MM.1S (cell line): ENCODE data around the gene KCNMB2.

Experiments used
- DNase-seq: peaks from one replicate; pipeline ENCODE4 v3.0.0-alpha.2; 2015
- H2AFZ ChIP-seq: fragments of 300-600 bp; sonication (generic); 2 replicates; pipeline ENCODE4 v1.6.0; 2016; ENCODE audit warnings: antibody characterized with exemption, low read length
- H3F3A ChIP-seq: fragments of 300-600 bp; sonication (generic); 2 replicates; pipeline ENCODE4 v1.6.1; 2016; ENCODE audit warnings: mild to moderate bottlenecking, antibody characterized with exemption, low read length, moderate library complexity, mixed read lengths; ENCODE audit not compliant: insufficient read depth
- H3K27ac ChIP-seq: fragments of 300-600 bp; sonication (generic); 2 replicates; pipeline ENCODE4 v1.5.1; 2016; ENCODE audit warnings: mild to moderate bottlenecking, low read length
- H3K27me3 ChIP-seq: fragments of 300-600 bp; sonication (generic); replicated peaks from 2 replicates; pipeline ENCODE4 v1.6.0; 2016; ENCODE audit warnings: low read length; ENCODE audit not compliant: insufficient read depth
- H3K36me3 ChIP-seq: fragments of 300-600 bp; sonication (generic); replicated peaks from 2 replicates; pipeline ENCODE4 v1.6.1; 2016; ENCODE audit warnings: mild to moderate bottlenecking, low read length, mixed read lengths; ENCODE audit not compliant: insufficient read depth
- H3K4me1 ChIP-seq: fragments of 300-600 bp; sonication (generic); 2 replicates; pipeline ENCODE4 v1.6.1; 2016; ENCODE audit warnings: low read length, mixed read lengths
- H3K4me2 ChIP-seq: fragments of 300-600 bp; sonication (generic); 2 replicates; pipeline ENCODE4 v1.6.0; 2016; ENCODE audit warnings: low read depth, low read length
- H3K4me3 ChIP-seq: fragments of 300-600 bp; sonication (generic); 2 replicates; pipeline ENCODE4 v1.5.1; 2016; ENCODE audit warnings: low read length, mixed read lengths
- H3K79me2 ChIP-seq: fragments of 300-600 bp; sonication (generic); 2 replicates; pipeline ENCODE4 v1.6.1; 2016; ENCODE audit warnings: mixed run types, low read length, mixed read lengths
- H3K9ac ChIP-seq: fragments of 300-600 bp; sonication (generic); 2 replicates; pipeline ENCODE4 v1.6.1; 2016; ENCODE audit warnings: low read length, mixed read lengths
- H3K9me2 ChIP-seq: fragments of 300-600 bp; sonication (generic); replicated peaks from 2 replicates; pipeline ENCODE4 v1.6.1; 2016; ENCODE audit warnings: mild to moderate bottlenecking, low read length, mixed read lengths; ENCODE audit not compliant: insufficient read depth
- H3K9me3 ChIP-seq: fragments of 300-600 bp; sonication (generic); replicated peaks from 2 replicates; pipeline ENCODE4 v1.6.1; 2016; ENCODE audit warnings: mild to moderate bottlenecking, low read length, mixed read lengths; ENCODE audit not compliant: insufficient read depth
- H4K20me1 ChIP-seq: fragments of 300-600 bp; sonication (generic); 2 replicates; pipeline ENCODE4 v1.6.1; 2016; ENCODE audit warnings: mild to moderate bottlenecking, low read length, moderate library complexity, mixed read lengths; ENCODE audit not compliant: insufficient read depth
- CTCF ChIP-seq: fragments of 300-600 bp; sonication (generic); IDR thresholded peaks from 2 replicates; pipeline ENCODE4 v1.5.1; 2016; ENCODE audit warnings: antibody characterized with exemption, low read length, mixed read lengths
- EZH2 ChIP-seq: fragments of 300-600 bp; sonication (generic); optimal IDR thresholded peaks from 2 replicates; pipeline ENCODE3; 2017; ENCODE audit warnings: low read depth, mild to moderate bottlenecking, antibody characterized with exemption, low read length, mixed read lengths
- EZH2phosphoT487 ChIP-seq: fragments of 300-600 bp; sonication (generic); IDR thresholded peaks from 2 replicates; pipeline ENCODE4 v1.6.1; 2018; ENCODE audit warnings: antibody characterized with exemption, low read length

The KCNMB2 gene

GRCh38 chr3:178527981-178528380, 8.3 kb upstream of the KCNMB2 start:
- no peaks in the 10 kb centered on the region for H3K9me3 ChIP-seq
- H3K36me3 ChIP-seq: no peaks in the 10 kb centered on the region
- no peak overlapping the region for H2AFZ ChIP-seq
- H4K20me1 ChIP-seq: no peaks in the 10 kb centered on the region
- H3K79me2 ChIP-seq: no peaks in the 10 kb centered on the region
- no peaks in the 10 kb centered on the region for H3F3A ChIP-seq
- no peak overlapping the region for H3K27ac ChIP-seq
- DNase-seq: no peak
- no peaks in the 10 kb centered on the region for H3K27me3 ChIP-seq
- no peak overlapping the region for H3K4me3 ChIP-seq
- H3K4me2 ChIP-seq: no peak overlapping the region
- H3K4me1 ChIP-seq: peaks cover 6% of the 10 kb centered on the region
- H3K9me2 ChIP-seq: no peaks in the 10 kb centered on the region
- TF ChIP-seq CTCF (no peak), EZH2 (no peak), EZH2phosphoT487 (no peak)
- H3K9ac ChIP-seq: no peak overlapping the region

- H3K27me3 ChIP-seq: no peaks in the 10 kb centered on the region
- no peak overlapping the region for H3K9ac ChIP-seq
- no peak overlapping the region for H3K4me3 ChIP-seq
- TF ChIP-seq CTCF (no peak), EZH2 (no peak), EZH2phosphoT487 (no peak)
- H3K9me3 ChIP-seq: no peaks in the 10 kb centered on the region
- no peaks in the 10 kb centered on the region for H3K36me3 ChIP-seq
- H3F3A ChIP-seq: no peaks in the 10 kb centered on the region
- no peak for DNase-seq
- H4K20me1 ChIP-seq: no peaks in the 10 kb centered on the region
- H3K4me2 ChIP-seq: no peak overlapping the region
- H3K27ac ChIP-seq: no peak overlapping the region
- no peaks in the 10 kb centered on the region for H3K9me2 ChIP-seq
- H3K79me2 ChIP-seq: no peaks in the 10 kb centered on the region
- H2AFZ ChIP-seq: no peak overlapping the region
- H3K4me1 ChIP-seq: no peaks in the 10 kb centered on the region
Measured at GRCh38 chr3:178529606-178530225, 6.5 kb upstream of the KCNMB2 start.

- Histone ChIP-seq H3K27ac (no peak overlapping the region), H3K4me1 (peaks cover 12% of the 10 kb centered on the region; the same call in 1 of the 2 replicates), H3K4me2 (no peak overlapping the region), H3K27me3 (no peaks in the 10 kb centered on the region), H3F3A (peaks cover 8% of the 10 kb centered on the region), H2AFZ (no peak overlapping the region), H4K20me1 (no peaks in the 10 kb centered on the region), H3K36me3 (no peaks in the 10 kb centered on the region), H3K9me2 (no peaks in the 10 kb centered on the region), H3K4me3 (no peak overlapping the region), H3K9ac (no peak overlapping the region), H3K79me2 (no peaks in the 10 kb centered on the region), H3K9me3 (no peaks in the 10 kb centered on the region)
- DNase-seq: no peak
- no peak for TF ChIP-seq CTCF
- no peak for TF ChIP-seq EZH2
- no peak for TF ChIP-seq EZH2phosphoT487
Measured at GRCh38 chr3:178532476-178532875, 3.8 kb upstream of the KCNMB2 start.
